Measurements from ENCODE around the gene USP47.

DNA sequence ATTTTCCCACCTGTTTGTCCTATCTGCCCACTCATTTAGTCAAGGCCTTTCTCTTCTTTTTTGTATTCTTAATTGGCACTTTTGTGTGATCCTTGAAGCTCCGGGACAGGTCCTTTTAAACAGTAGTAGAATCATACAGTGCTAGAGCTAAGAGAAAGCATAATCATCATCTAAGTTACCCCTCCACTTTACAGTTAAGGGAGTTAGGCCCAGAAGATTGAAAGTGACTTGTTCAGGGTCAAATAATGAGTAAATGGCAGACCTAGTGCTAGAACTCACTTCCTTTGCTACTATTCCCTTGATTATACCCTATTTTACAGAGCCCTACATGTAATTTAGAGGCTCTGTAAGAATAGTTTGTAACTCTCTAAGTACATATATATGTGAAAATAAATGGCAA is 2.5 kb downstream of the USP47 start:
- TF ChIP-seq TEAD1 (CRISPR knock-in tag; IDR thresholded peaks at IDR 0.05) (no peak), POLR2A (conservative IDR thresholded peaks at IDR 0.05) (no peak), SNRNP70 (optimal IDR thresholded peaks at IDR 0.05; ENCODE audit: low read depth, low read length) (no peak), SIX5 (IDR thresholded peaks at IDR 0.05; ENCODE audit: borderline replicate concordance in 1 of 2, insufficient read depth in 1 of 2, low read depth in 1 of 2, low read length in 2 of 2) (no peak), ZNF436 (CRISPR knock-in tag; IDR thresholded peaks at IDR 0.05) (no peak), EZH2 (IDR thresholded peaks at IDR 0.05; ENCODE audit: borderline replicate concordance, low read depth, low read length) (no peak), STAT6 (CRISPR knock-in tag; IDR thresholded peaks at IDR 0.05) (no peak), DIDO1 (tag; IDR thresholded peaks at IDR 0.05; ENCODE audit: low read depth) (no peak), YBX1 (IDR thresholded peaks at IDR 0.05) (no peak), FOXK2 (conservative IDR thresholded peaks at IDR 0.05 in 1 of 2, IDR thresholded peaks at IDR 0.05 in 1 of 2; ENCODE audit: low read depth in 2 of 2) (no peak)
- TF ChIP-seq, protein P1, sequence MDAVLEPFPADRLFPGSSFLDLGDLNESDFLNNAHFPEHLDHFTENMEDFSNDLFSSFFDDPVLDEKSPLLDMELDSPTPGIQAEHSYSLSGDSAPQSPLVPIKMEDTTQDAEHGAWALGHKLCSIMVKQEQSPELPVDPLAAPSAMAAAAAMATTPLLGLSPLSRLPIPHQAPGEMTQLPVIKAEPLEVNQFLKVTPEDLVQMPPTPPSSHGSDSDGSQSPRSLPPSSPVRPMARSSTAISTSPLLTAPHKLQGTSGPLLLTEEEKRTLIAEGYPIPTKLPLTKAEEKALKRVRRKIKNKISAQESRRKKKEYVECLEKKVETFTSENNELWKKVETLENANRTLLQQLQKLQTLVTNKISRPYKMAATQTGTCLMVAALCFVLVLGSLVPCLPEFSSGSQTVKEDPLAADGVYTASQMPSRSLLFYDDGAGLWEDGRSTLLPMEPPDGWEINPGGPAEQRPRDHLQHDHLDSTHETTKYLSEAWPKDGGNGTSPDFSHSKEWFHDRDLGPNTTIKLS (IDR thresholded peaks at IDR 0.05; ENCODE audit: borderline replicate concordance, low read depth): no peak
